HS-5 (cell line): ENCODE data around the gene FNBP1L.
"Not testable (repeated sequence)": the region's sequence is repeated elsewhere in the genome, so short reads cannot be mapped to it uniquely, and the experiment has no call there.

Experiments used
- DNase-seq: peaks from one replicate; pipeline ENCODE4 v3.0.0-alpha.2; 2012; ENCODE audit warnings: low read depth

Gene FNBP1L

GRCh38 chr1:93443454-93443853 is 4.5 kb upstream of the FNBP1L start:
- DNase-seq = no peak

- DNase-seq = no peak
Measured at GRCh38 chr1:93446837-93447451, 974 bp upstream of the FNBP1L start.

DNA sequence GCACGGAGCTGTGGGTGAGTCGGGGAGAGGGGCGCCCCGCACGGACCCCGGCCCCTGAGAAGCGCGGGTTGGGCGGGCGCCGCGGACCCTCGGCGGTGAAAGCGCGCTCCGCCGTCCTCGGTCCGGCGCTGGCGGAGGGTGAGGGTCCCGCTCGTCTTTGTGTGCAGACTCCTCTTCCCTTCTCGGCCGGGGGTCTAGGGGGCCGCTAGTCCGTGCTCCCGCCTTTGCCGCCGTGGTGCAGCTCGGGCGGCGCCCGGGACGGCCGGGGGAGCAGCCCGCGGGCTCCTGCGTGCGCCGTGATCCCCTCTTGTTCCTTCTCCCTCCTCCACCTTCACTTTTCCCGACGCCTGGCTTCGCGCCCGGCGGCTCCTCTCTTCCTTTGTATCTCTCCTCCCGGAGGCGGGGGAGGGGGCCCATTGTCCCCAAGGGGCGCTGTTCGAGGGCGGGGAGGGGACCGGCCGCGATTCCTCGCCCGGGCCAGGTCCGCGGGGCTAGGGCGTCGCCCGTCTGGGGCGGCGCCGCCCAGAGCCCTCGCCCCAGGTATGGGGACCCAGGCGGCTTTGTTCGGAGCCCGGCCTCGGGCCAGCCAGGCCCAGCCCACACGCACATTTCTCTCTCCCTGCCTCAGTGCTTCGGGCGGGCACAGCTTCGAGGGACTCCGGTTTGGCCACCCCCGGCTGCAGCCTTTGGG is 519 bp downstream of the FNBP1L start:
- no peak for DNase-seq

GRCh38 chr1:93448983-93449804 is 1.3 kb downstream of the FNBP1L start:
- DNase-seq = no peak

DNA sequence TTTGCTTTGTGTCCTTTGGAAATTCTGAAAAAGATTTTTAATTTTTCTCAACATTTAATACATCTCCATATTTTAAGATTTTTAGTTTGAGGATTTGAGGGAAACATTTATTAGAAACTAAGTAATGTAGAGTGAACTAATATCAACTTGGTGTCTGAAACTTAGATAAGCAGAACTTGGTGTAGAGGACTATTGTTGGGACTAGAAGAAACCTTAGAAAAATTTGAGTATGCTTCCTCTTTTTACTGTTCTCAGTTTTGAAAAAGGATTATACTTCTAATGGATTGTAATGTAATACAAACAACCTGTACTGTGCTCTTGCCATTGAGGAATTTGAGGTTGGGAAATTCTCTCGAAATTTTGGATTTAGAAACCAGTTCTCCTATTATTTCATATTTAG is 2.4 kb downstream of the FNBP1L start:
- DNase-seq = no peak

- DNase-seq = no peak
Measured at GRCh38 chr1:93453911-93454310, 6.0 kb downstream of the FNBP1L start.

- DNase-seq = no peak
Measured at GRCh38 chr1:93459126-93459525, 11.2 kb downstream of the FNBP1L start.

DNA sequence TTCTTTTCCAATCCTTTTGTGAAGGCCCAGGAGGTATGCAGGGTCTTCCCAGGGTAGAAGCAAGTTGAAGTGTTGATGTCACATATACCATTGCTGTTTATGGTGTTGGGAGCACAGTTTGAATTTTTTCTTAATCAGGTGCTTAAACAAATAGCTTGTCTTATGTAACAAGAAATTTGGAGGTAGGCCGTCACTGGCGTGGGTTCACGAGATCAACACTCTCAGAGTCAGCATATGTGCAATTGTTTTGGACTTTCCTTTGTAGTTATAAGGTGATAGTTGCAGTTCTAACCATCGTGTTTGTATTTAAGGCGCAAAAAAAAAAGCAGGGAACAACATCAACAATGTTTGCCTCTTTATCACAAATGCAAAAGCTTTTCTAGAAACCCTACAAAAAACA is 13.3 kb downstream of the FNBP1L start:
- DNase-seq = no peak

- DNase-seq = no peak
Measured at GRCh38 chr1:93463960-93464359, 16.0 kb downstream of the FNBP1L start.

DNA sequence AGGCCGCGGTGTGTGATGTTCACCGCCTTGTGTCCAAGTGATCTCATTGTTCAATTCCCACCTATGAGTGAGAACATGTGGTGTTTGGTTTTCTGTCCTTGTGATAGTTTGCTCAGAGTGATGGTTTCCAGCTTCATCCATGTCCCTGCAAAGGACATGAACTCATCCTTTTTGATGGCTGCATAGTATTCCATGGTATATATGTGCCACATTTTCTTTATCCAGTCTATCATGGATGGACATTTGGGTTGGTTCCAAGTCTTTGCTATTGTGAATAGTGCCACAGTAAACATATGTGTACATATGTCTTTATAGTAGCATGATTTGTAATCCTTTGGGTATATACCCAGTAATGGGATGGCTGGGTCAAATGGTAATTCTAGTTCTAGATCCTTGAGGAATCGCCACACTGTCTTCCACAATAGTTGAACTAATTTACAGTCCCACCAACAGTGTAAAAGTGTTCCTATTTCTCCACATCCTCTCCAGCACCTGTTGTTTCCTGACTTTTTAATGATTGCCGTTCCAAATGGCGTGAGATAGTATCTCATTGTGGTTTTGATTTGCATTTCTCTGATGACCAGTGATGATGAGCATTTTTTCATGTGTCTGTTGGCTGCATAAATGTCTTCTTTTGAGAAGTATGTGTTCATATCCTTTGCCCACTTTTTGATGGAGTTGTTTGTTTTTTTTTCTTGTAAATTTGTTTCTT is 17.6 kb downstream of the FNBP1L start:
- not testable (repeated sequence) for DNase-seq

GRCh38 chr1:93467606-93468005 is 19.7 kb downstream of the FNBP1L start:
- DNase-seq = no peak

DNA sequence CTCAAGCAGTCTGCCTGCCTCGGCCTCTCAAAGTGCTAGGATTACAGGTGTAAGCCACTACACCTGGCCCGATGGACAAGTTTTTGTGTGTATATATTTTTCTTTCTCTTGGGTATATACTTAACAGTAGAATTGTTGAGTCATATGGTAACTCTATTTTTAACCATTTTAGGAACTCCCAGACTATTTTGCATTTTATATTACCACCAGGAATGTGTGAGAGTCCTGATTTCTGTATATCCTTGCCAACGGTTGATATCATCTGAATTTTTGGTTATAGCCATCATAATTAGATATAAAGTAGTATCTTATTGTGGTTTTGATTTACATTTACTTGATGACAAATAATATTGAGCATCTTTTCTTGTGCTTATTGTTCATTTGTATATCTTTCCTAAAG is 20.7 kb downstream of the FNBP1L start:
- no peak for DNase-seq

- DNase-seq = not testable (repeated sequence)
Measured at GRCh38 chr1:93469223-93469622, 21.3 kb downstream of the FNBP1L start.

- no peak for DNase-seq
Measured at GRCh38 chr1:93471284-93471683, 23.4 kb downstream of the FNBP1L start.

DNA sequence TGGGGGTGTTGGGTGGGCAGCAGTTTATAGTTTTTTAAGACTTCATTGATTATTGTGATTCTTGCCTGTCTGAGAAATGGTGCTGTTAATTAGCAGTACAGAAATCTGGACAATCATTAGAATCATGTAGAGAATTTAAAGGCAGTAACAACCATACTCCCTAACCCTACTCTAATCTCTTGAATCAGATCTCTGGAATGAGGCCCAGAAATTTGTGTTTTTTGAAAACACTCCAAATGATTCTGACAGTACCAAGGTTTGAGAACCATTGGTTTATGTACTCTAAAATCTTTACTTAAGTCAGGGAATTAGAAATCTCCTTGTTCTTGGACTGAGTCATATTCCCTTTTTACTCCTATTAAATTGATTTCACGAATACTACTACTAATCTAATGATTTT is 24.0 kb downstream of the FNBP1L start:
- no peak for DNase-seq

- DNase-seq = no peak
Measured at GRCh38 chr1:93474321-93474720, 26.4 kb downstream of the FNBP1L start.

DNA sequence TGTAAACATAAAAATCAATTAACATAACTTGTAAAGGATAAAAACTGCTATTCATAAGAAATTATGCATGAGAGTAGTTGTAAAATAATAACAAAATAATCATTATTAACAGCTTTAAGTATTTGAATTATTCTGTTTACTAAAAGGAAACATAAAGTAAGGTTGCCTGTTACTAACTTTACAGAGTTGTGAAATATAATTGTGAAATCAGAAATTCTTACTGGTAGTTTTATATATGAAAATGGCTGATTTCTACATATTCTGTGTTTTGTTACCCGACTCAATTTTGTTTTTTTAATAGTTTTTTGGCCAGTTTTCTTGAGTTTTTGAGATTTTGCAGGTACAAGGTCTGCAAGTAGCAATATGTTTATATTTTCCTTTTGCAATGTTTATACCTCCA is 27.8 kb downstream of the FNBP1L start:
- no peak for DNase-seq

DNA sequence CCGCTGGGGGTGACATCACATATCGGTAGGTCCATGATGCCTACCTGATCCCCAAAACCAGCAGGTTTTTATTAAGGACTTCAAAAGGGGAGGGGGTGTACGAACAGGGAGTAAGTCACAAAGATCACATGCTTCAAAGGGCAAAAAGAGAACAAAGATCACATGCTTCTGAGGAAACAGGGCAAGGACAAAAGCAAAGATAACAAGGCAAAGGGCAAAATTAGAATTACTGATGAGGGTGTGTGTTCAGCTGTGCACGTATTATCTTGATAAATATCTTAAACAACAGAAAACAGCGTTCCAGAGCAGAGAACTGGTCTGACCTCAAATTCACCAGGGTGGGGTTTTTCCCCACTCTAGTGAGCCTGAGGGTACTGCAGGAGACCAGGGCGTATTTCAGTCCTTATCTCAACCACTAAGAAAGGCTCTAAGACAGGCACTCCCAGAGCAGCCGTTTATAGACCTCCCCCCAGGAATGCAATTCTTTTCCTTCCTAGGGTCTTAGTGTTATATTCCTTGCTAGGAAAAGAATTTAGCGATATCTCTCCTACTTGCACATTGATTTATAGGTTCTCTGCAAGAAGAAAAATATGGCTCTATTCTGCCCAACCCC is 31.3 kb downstream of the FNBP1L start:
- DNase-seq = not testable (repeated sequence)

- not testable (repeated sequence) for DNase-seq
Measured at GRCh38 chr1:93481899-93482298, 34.0 kb downstream of the FNBP1L start.

GRCh38 chr1:93483200-93483599 is 35.3 kb downstream of the FNBP1L start:
- no peak for DNase-seq

DNA sequence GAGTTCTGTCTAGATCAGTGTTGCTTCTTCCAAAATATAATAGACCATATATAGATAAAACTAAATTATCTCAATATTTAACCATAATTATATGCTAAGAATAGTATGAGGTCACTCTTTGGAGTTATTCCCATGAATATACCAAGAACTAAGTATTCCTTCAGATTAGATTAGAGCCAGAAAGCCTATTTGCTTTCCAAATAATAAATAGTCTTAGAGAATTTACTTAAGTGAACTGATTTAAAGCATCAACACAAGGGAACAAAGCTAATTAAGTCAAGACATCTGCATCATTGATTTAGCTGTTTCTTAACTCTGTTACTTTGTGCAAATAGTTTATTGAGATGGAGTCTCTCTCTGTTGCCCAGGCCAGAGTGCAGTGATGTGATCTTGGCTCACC is 35.7 kb downstream of the FNBP1L start:
- DNase-seq = no peak

GRCh38 chr1:93488207-93488606 is 40.3 kb downstream of the FNBP1L start:
- no peak for DNase-seq
